ENCODE data around the gene TMC2.
A peak's percentile ranks its signal among the peaks of the same experiment; 100 is the strongest.

DNA sequence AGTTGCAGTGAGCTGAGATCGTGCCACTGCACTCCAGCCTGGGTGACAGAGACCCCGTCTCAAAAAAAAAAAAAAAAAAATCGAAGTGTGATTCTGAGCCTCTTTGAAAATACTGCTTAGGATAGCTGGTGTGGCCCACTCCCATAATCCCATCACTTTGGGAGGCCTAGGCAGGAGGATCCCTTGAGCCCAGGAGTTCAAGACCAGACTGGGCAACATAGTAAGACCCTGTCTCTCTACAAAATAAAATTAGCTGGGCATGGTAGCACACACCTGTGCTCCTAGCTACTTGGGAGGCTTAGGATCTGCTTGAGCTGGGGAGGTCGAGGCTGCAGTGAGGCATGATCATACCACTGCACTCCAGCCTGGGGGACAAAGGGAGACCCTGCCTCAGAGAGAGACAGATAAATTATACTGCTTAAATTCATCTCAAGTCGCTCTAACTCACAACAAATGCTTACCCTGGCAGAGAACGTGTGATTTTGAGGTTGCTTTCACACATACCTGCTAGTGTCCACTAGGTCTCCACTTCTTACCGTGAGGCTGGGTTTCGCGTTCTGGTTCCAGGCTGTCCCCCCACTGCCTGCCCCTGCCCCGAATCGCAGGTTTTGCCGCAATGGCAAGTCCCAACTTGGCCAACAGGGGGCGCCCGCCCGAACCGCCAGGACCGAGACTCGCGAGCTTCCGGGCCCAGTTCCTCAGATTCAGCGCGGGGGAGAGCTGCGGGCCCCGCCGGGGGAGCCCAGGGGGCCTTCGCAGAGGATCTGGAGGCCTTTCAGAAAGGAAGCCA lies 12.3 kb upstream of the TMC2 start:
- TF ChIP-seq, protein P1, sequence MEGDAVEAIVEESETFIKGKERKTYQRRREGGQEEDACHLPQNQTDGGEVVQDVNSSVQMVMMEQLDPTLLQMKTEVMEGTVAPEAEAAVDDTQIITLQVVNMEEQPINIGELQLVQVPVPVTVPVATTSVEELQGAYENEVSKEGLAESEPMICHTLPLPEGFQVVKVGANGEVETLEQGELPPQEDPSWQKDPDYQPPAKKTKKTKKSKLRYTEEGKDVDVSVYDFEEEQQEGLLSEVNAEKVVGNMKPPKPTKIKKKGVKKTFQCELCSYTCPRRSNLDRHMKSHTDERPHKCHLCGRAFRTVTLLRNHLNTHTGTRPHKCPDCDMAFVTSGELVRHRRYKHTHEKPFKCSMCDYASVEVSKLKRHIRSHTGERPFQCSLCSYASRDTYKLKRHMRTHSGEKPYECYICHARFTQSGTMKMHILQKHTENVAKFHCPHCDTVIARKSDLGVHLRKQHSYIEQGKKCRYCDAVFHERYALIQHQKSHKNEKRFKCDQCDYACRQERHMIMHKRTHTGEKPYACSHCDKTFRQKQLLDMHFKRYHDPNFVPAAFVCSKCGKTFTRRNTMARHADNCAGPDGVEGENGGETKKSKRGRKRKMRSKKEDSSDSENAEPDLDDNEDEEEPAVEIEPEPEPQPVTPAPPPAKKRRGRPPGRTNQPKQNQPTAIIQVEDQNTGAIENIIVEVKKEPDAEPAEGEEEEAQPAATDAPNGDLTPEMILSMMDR (IDR thresholded peaks at IDR 0.05), result peak; percentile 90 to 97 (median 94)
- peak in 3 of 4 donors; percentile 34 to 69 (median 52) for TF ChIP-seq POLR2A (IDR thresholded peaks at IDR 0.05)
